Activated CD4-positive, alpha-beta memory T cell treated with anti-CD3 and anti-CD28 coated beads, Interleukin-2, amount 10 ng/mL, durations not matched to agents 7 days and 5 days (primary cell): Measurements from ENCODE around the gene ADAMTS10. TPM values are rescaled to one million over a fixed set of nuclear protein-coding genes. Genes with fewer than 3 reads are reported as not detected.
"Not testable (repeated sequence)": the region's sequence is repeated elsewhere in the genome, so short reads cannot be mapped to it uniquely, and the experiment has no call there.

Source experiments
- CTCF ChIA-PET: fragments of 350-600 bp; sonication (Branson Sonifier 250); formaldehyde crosslinking; loops from one replicate; lab custom pipeline; 2021; ENCODE audit warnings: antibody characterized with exemption, inconsistent platforms; lab: Charles Lee
- POLR2A ChIA-PET: fragments of 350-600 bp; sonication (Branson Sonifier 250); formaldehyde crosslinking; loops from one replicate; lab custom pipeline; 2021; ENCODE audit warnings: antibody characterized with exemption; lab: Charles Lee
- DNase-seq: peaks from one replicate; pipeline ENCODE4 v3.0.0-alpha.2; 2020
- H3K27ac Mint-ChIP-seq: one replicate; pipeline ENCODE4 v1.8.0; 2021; ENCODE audit warnings: mild to moderate bottlenecking, mixed read lengths
- H3K27me3 Mint-ChIP-seq: one replicate; pipeline ENCODE4 v1.8.0; 2021; ENCODE audit warnings: mixed read lengths
- H3K36me3 Mint-ChIP-seq: one replicate; pipeline ENCODE4 v1.8.0; 2021; ENCODE audit warnings: low read depth, mixed read lengths
- H3K4me1 Mint-ChIP-seq: one replicate; pipeline ENCODE4 v1.8.0; 2021; ENCODE audit warnings: mixed read lengths
- H3K4me3 Mint-ChIP-seq: one replicate; pipeline ENCODE4 v1.8.0; 2021; ENCODE audit warnings: mild to moderate bottlenecking, mixed read lengths
- H3K9me3 Mint-ChIP-seq: one replicate; pipeline ENCODE4 v1.8.0; 2021; ENCODE audit warnings: mixed read lengths
- total RNA-seq, 2 experiments: library from RNA; stranded (reverse); gene quantifications; one replicate each; pipeline ENCODE4 v1.2.3, GENCODE V29; 2021

The ADAMTS10 gene
- total RNA-seq, 2 experiments from 2014 or later = 2.6 to 2.8 TPM

- Mint-ChIP-seq H3K27ac (no peak overlapping the region), H3K4me1 (peaks cover 30% of the 10 kb centered on the region), H3K4me3 (no peak overlapping the region), H3K36me3 (peaks cover 15% of the 10 kb centered on the region), H3K9me3 (no peaks in the 10 kb centered on the region), H3K27me3 (peaks cover 3% of the 10 kb centered on the region)
- CTCF ChIA-PET = interaction anchor here (0.5 to 7.6 kb wide), 23 partner anchors 10 to 227 kb away, joined by 3 to 69 read pairs (median 8); partner anchors contain the start of genes ACTL9, MARCHF2 and ZNF414
- DNase-seq = peak; percentile 89
- POLR2A ChIA-PET = interaction anchor here (1.2 to 4.8 kb wide), 4 partner anchors 9 to 16 kb away, joined by 3 to 31 read pairs (median 6); no protein-coding TSS in a partner anchor
Observed at GRCh38 chr19:8580710-8581281, 29.7 kb downstream of the ADAMTS10 start.

DNA sequence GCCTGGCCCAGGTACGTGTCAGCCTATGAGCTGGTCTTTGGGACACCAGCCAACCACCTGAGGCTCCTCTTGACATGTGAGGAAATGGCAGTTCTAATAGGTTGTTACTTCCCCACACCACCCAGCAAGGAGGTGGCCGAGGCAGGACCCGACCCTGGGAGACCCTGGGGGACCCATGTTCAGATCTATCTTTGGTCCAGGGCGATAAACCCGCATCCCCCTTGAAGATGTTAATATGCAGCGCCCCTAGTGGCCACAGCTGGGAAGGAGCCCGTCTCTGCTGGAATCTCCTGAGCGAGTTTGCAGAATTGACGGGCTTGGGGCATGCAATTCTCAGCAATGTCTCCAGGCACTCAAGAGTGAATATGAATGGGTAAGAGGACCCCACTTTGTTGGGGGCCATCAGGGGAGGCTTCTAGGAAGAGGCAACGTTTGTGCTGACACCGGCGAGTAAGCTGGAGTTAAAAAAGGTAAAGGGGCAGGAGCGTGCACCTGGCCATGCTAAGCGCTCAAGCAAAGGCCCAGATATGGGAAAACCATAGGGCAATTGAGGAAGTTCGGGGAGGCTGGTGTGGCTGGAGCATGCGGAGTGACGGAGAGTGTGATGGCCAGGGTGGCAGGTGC lies 31.8 kb downstream of the ADAMTS10 start:
- Mint-ChIP-seq H3K4me1 (peaks cover 49% of the 10 kb centered on the region), H3K27me3 (peaks cover 3% of the 10 kb centered on the region), H3K4me3 (peak overlapping the region; percentile 29), H3K36me3 (peaks cover 34% of the 10 kb centered on the region), H3K9me3 (peaks cover 5% of the 10 kb centered on the region), H3K27ac (peak overlapping the region; percentile 24)
- peak; percentile 85 for DNase-seq
- POLR2A ChIA-PET = interaction anchor here (0.6 to 4.8 kb wide), 12 partner anchors 9 to 134 kb away, joined by 3 to 50 read pairs (median 4); partner anchors contain the start of genes HNRNPM and ZNF414
- CTCF ChIA-PET = interaction anchor here (0.5 to 7.6 kb wide), 28 partner anchors 8 to 524 kb away, joined by 3 to 69 read pairs (median 6); partner anchors contain the start of genes HNRNPM, MARCHF2, RAB11B and ZNF414

DNA sequence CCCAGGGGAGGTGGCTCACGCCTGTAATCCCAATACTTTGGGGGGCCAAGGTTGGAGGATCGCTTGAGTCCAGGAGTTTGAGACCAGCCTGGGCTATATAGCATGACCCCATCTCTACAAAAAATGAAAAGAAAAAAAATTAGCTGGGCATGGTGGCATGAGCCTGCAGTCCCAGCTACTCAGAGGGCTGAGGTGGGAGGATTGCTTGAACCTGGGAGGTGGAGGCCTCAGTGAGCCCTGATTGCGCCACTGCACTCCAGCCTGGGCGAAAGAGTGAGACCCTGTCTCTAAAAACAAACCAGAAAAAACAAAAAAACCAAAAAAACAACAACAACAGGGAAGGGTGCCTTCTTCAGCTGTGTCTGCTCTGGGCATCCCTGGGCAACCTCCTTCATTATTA lies 32.8 kb downstream of the ADAMTS10 start:
- H3K27ac Mint-ChIP-seq = peak overlapping the region; percentile 96
- H3K4me3 Mint-ChIP-seq = peak overlapping the region; percentile 95
- H3K4me1 Mint-ChIP-seq = peaks cover 60% of the 10 kb centered on the region
- H3K9me3 Mint-ChIP-seq = peaks cover 6% of the 10 kb centered on the region
- H3K27me3 Mint-ChIP-seq = peaks cover 3% of the 10 kb centered on the region
- POLR2A ChIA-PET = interaction anchor here (0.7 to 4.8 kb wide), 9 partner anchors 8 to 215 kb away, joined by 3 to 50 read pairs (median 12); partner anchors contain the start of genes HNRNPM and ZNF414
- CTCF ChIA-PET = interaction anchor here (0.7 to 7.6 kb wide), 17 partner anchors 9 to 241 kb away, joined by 3 to 69 read pairs (median 7); partner anchors contain the start of genes MARCHF2 and ZNF414
- H3K36me3 Mint-ChIP-seq = peaks cover 44% of the 10 kb centered on the region
- no peak for DNase-seq

DNA sequence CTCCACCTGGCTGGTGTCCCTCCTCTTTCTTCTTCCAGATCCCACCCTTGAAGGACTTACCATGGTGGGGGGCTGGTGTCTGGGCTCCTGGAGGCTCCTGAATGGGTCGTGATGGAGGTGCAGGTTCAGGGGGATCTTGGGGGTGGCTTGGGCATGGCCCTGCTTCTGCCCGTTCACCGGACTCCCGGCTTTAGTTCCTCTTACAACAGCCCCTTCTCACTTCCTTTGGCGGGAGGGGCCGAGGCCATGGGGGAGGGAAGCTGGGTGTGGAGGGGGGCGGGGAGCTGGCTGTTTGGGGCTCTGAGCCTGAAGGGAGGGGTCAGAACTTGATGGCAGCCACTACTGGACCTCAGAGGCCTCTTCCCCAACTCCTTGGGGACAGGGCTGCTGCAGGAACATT lies 33.3 kb downstream of the ADAMTS10 start, which contains the start of gene MYO1F:
TSS of gene MYO1F (minus strand) at position 196 of the 400 bp plus-strand sequence. CDS start at position 63, 133 bp downstream.
- DNase-seq = peak; percentile 45
- H3K4me3 Mint-ChIP-seq = peak within 1 kb of the TSS; percentile 95
- CTCF ChIA-PET = interaction anchor here (0.9 to 7.6 kb wide), 13 partner anchors 8 to 223 kb away, joined by 3 to 69 read pairs (median 6); partner anchors contain the start of genes MARCHF2 and ZNF414
- POLR2A ChIA-PET = interaction anchor here (0.7 to 4.8 kb wide), 17 partner anchors 8 to 214 kb away, joined by 3 to 50 read pairs (median 5); partner anchors contain the start of genes HNRNPM, MARCHF2, RAB11B and ZNF414
- peaks cover 64% of the 10 kb centered on the region for H3K4me1 Mint-ChIP-seq
- H3K9me3 Mint-ChIP-seq = peaks cover 6% of the 10 kb centered on the region
- H3K36me3 Mint-ChIP-seq = peaks cover 49% of the 10 kb centered on the region
- peaks cover 3% of the 10 kb centered on the region for H3K27me3 Mint-ChIP-seq
- peak within 1 kb of the TSS; percentile 96 for H3K27ac Mint-ChIP-seq

GRCh38 chr19:8576273-8576993 lies 34.1 kb downstream of the ADAMTS10 start:
- ChIA-PET CTCF (interaction anchor here (0.6 to 7.6 kb wide), 9 partner anchors 7 to 130 kb away, joined by 3 to 69 read pairs (median 3); partner anchors contain the start of gene ZNF414), POLR2A (interaction anchor here (0.7 to 4.7 kb wide), 17 partner anchors 9 to 186 kb away, joined by 3 to 50 read pairs (median 5); partner anchors contain the start of genes HNRNPM, MARCHF2, RAB11B and ZNF414)
- peaks cover 54% of the 10 kb centered on the region for H3K36me3 Mint-ChIP-seq
- H3K27me3 Mint-ChIP-seq = peaks cover 3% of the 10 kb centered on the region
- peak overlapping the region; percentile 96 for H3K27ac Mint-ChIP-seq
- H3K4me1 Mint-ChIP-seq = peaks cover 71% of the 10 kb centered on the region
- peaks cover 6% of the 10 kb centered on the region for H3K9me3 Mint-ChIP-seq
- peak; percentile 46 for DNase-seq
- peak overlapping the region; percentile 95 for H3K4me3 Mint-ChIP-seq

DNA sequence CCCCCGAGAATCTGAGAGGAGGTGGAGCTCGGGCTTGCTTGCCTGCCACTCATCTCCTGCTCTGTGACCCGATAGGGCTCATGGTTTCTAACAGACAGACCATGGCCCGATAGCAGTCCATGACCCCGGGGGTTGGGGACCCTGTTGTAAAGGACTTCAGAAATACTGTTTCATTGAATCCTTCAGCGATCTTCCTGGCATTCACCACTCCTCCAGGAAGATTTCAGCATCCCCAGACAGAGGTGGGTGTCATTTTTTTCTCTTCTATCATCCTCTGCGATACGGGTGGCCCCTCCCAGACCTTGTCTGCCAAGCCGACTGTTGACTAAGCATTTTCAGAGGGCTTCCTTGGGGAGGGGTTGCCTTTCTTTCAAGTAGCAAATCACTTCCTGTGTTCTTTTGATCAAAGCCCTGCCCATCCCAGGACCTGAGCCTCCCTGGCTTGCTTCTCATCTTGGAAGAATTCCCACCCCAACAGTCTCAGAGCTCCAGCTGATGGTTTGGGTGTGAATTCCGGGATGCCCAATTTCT lies 35.0 kb downstream of the ADAMTS10 start:
- H3K4me3 Mint-ChIP-seq = peak overlapping the region; percentile 95
- POLR2A ChIA-PET = interaction anchor here (1.1 to 4.7 kb wide), 9 partner anchors 8 to 162 kb away, joined by 3 to 50 read pairs (median 5); partner anchors contain the start of genes HNRNPM, MARCHF2 and ZNF414
- peaks cover 3% of the 10 kb centered on the region for H3K27me3 Mint-ChIP-seq

GRCh38 chr19:8574619-8574922 lies 35.9 kb downstream of the ADAMTS10 start:
- peak overlapping the region; percentile 96 for H3K27ac Mint-ChIP-seq
- not testable (repeated sequence) for H3K27me3 Mint-ChIP-seq, DNase-seq, H3K9me3 Mint-ChIP-seq
- peaks cover 79% of the 10 kb centered on the region for H3K4me1 Mint-ChIP-seq
- CTCF ChIA-PET = interaction anchor here (1.4 kb wide), 2 partner anchors 80 to 161 kb away, joined by 3 to 4 read pairs; partner anchors contain the start of gene MARCHF2
- peak overlapping the region; percentile 95 for H3K4me3 Mint-ChIP-seq
- POLR2A ChIA-PET = interaction anchor here (1.1 to 8.7 kb wide), 4 partner anchors 9 to 61 kb away, joined by 3 to 104 read pairs (median 36); partner anchors contain the start of gene ZNF414
- H3K36me3 Mint-ChIP-seq = peaks cover 73% of the 10 kb centered on the region

More for the DNA sequence above, 35.0 kb downstream of the ADAMTS10 start:
- peaks cover 74% of the 10 kb centered on the region for H3K4me1 Mint-ChIP-seq
- CTCF ChIA-PET = interaction anchor here (0.6 to 7.6 kb wide), 6 partner anchors 8 to 162 kb away, joined by 3 to 69 read pairs (median 4); partner anchors contain the start of genes MARCHF2 and ZNF414
- H3K9me3 Mint-ChIP-seq = peaks cover 6% of the 10 kb centered on the region
- peak; percentile 72 for DNase-seq
- peaks cover 63% of the 10 kb centered on the region for H3K36me3 Mint-ChIP-seq
- H3K27ac Mint-ChIP-seq = peak overlapping the region; percentile 96

- Mint-ChIP-seq H3K9me3 (peaks cover 6% of the 10 kb centered on the region), H3K27me3 (no peaks in the 10 kb centered on the region), H3K36me3 (peaks cover 85% of the 10 kb centered on the region), H3K4me3 (peak overlapping the region; percentile 95), H3K27ac (peak overlapping the region; percentile 96), H3K4me1 (peaks cover 80% of the 10 kb centered on the region)
- ChIA-PET CTCF (no interaction called here), POLR2A (interaction anchor here (8.7 kb wide), 1 partner anchor 57 kb away, joined by 104 read pairs; the partner anchor contains the start of gene ZNF414)
- no peak for DNase-seq
Observed at GRCh38 chr19:8573316-8573715, 37.2 kb downstream of the ADAMTS10 start.

GRCh38 chr19:8571006-8571411 lies 39.5 kb downstream of the ADAMTS10 start:
- Mint-ChIP-seq H3K4me1 (peaks cover 87% of the 10 kb centered on the region), H3K9me3 (peaks cover 6% of the 10 kb centered on the region), H3K27me3 (no peaks in the 10 kb centered on the region), H3K36me3 (peaks cover 86% of the 10 kb centered on the region), H3K4me3 (peak overlapping the region; percentile 69), H3K27ac (peak overlapping the region; percentile 96)
- ChIA-PET POLR2A (interaction anchor here (0.7 to 8.7 kb wide), 10 partner anchors 9 to 157 kb away, joined by 3 to 104 read pairs (median 4); partner anchors contain the start of genes HNRNPM, MARCHF2 and ZNF414), CTCF (interaction anchor here (1.0 to 2.6 kb wide), 6 partner anchors 9 to 217 kb away, joined by 3 to 51 read pairs (median 4); partner anchors contain the start of gene MARCHF2)
- peak; percentile 82 for DNase-seq

DNA sequence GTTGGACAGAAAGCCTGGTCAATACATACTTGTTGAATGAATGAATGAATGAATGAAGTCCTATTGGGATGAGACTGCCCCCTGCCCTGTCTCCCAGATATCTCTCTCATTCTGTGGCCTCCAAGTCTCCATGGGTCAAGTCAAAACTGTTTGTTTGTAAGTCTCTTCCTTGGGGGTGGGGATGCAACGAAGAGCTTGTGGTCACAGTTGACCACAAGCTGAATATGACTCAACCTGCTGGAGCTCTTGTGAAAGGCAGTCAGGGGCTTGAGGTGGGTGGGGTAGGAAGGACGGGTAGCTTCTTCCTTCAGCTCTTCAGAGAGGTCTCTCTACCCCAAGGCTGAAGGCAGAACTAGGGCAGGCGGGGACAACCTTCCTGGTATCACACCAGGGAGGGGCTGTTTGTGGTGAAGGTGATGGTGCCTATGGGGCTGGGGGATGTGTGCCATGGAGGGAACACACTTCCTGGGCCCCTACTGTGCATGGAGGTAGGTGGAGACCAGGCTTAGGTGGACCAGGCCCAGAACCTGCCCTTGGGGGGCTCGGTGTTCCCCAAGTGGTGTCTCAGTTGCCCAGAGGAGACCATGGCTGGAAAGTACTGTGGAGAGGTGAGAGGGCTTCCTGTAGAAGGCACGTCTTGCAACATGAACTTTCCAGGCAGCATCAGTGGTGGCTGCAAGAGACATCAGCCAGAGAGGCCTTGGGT lies 41.3 kb downstream of the ADAMTS10 start:
- Mint-ChIP-seq H3K27me3 (no peaks in the 10 kb centered on the region), H3K4me3 (peak overlapping the region; percentile 69), H3K9me3 (peaks cover 6% of the 10 kb centered on the region), H3K36me3 (peaks cover 81% of the 10 kb centered on the region), H3K4me1 (peaks cover 85% of the 10 kb centered on the region), H3K27ac (peak overlapping the region; percentile 96)
- DNase-seq = peak; percentile 88
- POLR2A ChIA-PET = interaction anchor here (0.9 to 8.7 kb wide), 11 partner anchors 10 to 124 kb away, joined by 3 to 104 read pairs (median 4); partner anchors contain the start of genes HNRNPM, MYO1F and ZNF414
- CTCF ChIA-PET = interaction anchor here (0.6 to 1.3 kb wide), 9 partner anchors 9 to 136 kb away, joined by 4 to 46 read pairs (median 4); partner anchors contain the start of genes MYO1F and ZNF414
